ENCODE measurements around the gene UBD. TPM values are rescaled to one million over a fixed set of nuclear protein-coding genes. Genes with fewer than 3 reads are reported as not detected.

The UBD gene
- total and polyA plus RNA-seq, 2 experiments from 2014 or later, result 154 to 158 TPM

- TF ChIP-seq EZH2 (IDR thresholded peaks at IDR 0.05; ENCODE audit: borderline replicate concordance) (no peak), CTCF (IDR thresholded peaks at IDR 0.05; ENCODE audit: poor library complexity) (no peak)
- H3K4me3 ChIP-seq, result no peak overlapping the region
- H3K4me2 ChIP-seq, result no peak overlapping the region
- no peaks in the 10 kb centered on the region for H3K27me3 ChIP-seq
- H3K36me3 ChIP-seq (replicated peaks; ENCODE audit: insufficient read depth, low read depth), result no peaks in the 10 kb centered on the region
- no peak overlapping the region for H2AFZ ChIP-seq
- no peaks in the 10 kb centered on the region for H3K9me2 ChIP-seq (replicated peaks; ENCODE audit: insufficient read depth)
- no peak for DNase-seq (ENCODE audit: low spot score)
- no peaks in the 10 kb centered on the region for H3K4me1 ChIP-seq (ENCODE audit: insufficient read depth)
- no peaks in the 10 kb centered on the region for H4K20me1 ChIP-seq (ENCODE audit: insufficient read depth, poor library complexity, severe bottlenecking)
- H3K27ac ChIP-seq, result no peak overlapping the region
- H3K79me2 ChIP-seq, result no peaks in the 10 kb centered on the region
- H3K9me3 ChIP-seq (ENCODE audit: low read depth), result no peaks in the 10 kb centered on the region
- WGBS (ENCODE audit: low lambda C conversion rate, missing lambda C conversion rate), result 55% methylated on average over 2 of the region's 2 CpGs
Measured at GRCh38 chr6:29532320-29532951, 27.1 kb downstream of the UBD start.

DNA sequence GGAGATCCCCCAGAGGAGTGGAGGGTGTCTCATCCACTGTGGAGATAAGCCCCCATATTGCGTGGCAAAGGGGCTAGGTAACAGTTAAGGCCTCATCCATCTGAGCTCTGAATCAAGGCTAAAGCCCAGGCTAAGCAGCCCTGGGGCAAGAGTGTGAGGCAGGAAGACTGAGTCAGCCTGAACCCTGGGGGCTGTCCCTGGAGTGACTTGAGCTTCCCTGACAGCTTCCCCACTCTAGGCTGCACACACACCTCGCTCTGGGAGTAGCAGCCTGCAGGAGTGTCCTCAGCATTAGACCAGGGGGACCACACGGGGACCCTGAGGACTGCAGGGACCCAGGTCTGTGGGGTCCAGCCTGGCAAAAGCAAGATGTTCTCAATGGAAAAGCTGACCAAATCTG, 27.9 kb downstream of the UBD start:
- H3K27me3 ChIP-seq, result no peaks in the 10 kb centered on the region
- TF ChIP-seq EZH2 (IDR thresholded peaks at IDR 0.05; ENCODE audit: borderline replicate concordance) (no peak), CTCF (IDR thresholded peaks at IDR 0.05; ENCODE audit: poor library complexity) (no peak), EZH2phosphoT487 (IDR thresholded peaks at IDR 0.05; ENCODE audit: low read depth, severe bottlenecking, unreplicated experiment) (no peak)
- H3K4me1 ChIP-seq (ENCODE audit: insufficient read depth), result no peaks in the 10 kb centered on the region
- no peaks in the 10 kb centered on the region for H4K20me1 ChIP-seq (ENCODE audit: insufficient read depth, poor library complexity, severe bottlenecking)
- no peak for DNase-seq (ENCODE audit: low spot score)
- no peaks in the 10 kb centered on the region for H3K36me3 ChIP-seq (replicated peaks; ENCODE audit: insufficient read depth, low read depth)
- no peaks in the 10 kb centered on the region for H3K9me2 ChIP-seq (replicated peaks; ENCODE audit: insufficient read depth)
- H3K9me3 ChIP-seq (ENCODE audit: low read depth), result no peaks in the 10 kb centered on the region
- H3K79me2 ChIP-seq, result no peaks in the 10 kb centered on the region
- no peak overlapping the region for H2AFZ ChIP-seq
- H3K27ac ChIP-seq, result no peak overlapping the region
- 51% methylated on average over 3 of the region's 3 CpGs for WGBS (ENCODE audit: low lambda C conversion rate, missing lambda C conversion rate)
- H3K4me2 ChIP-seq, result no peak overlapping the region
- no peak overlapping the region for H3K4me3 ChIP-seq

DNA sequence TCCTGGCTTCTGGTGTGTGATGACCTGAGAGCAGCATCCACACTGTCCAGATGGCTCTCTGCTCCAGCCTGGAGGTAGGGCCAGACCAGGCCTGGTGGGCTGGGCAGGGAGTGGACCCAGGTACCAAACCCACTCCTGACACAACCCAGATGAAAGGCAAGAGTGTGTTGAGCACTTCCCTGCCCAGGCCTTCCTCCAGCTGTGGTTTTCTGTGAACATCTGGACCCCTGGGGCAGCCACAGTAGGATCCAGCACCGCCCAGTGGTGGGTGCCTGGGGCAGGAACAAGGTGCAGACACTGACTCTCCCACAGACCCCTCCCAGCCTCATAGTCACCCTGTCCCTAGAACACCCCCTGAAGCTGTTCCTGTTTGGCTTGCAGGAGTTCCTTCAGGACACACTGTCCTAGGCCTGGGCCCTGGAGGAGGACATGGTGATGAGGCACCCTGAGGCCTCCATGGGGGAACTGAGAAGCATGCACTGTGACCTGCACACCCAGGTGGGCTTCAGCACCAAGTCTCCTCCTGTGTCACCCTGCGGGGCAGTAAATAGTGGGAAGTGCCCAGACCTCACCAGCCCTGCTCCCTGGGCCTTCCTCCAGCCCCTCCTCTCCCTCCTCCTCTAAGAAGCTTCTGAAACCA, 28.7 kb downstream of the UBD start:
- no peak overlapping the region for H3K4me2 ChIP-seq
- no peak overlapping the region for H3K27ac ChIP-seq
- H3K4me1 ChIP-seq (ENCODE audit: insufficient read depth), result no peaks in the 10 kb centered on the region
- no peak overlapping the region for H3K4me3 ChIP-seq
- no peak for DNase-seq (ENCODE audit: low spot score)
- no peaks in the 10 kb centered on the region for H3K9me2 ChIP-seq (replicated peaks; ENCODE audit: insufficient read depth)
- no peaks in the 10 kb centered on the region for H3K36me3 ChIP-seq (replicated peaks; ENCODE audit: insufficient read depth, low read depth)
- H2AFZ ChIP-seq, result no peak overlapping the region
- no peaks in the 10 kb centered on the region for H4K20me1 ChIP-seq (ENCODE audit: insufficient read depth, poor library complexity, severe bottlenecking)
- TF ChIP-seq EZH2 (IDR thresholded peaks at IDR 0.05; ENCODE audit: borderline replicate concordance), result no peak
- no peak for TF ChIP-seq EZH2phosphoT487 (IDR thresholded peaks at IDR 0.05; ENCODE audit: low read depth, severe bottlenecking, unreplicated experiment)
- no peak for TF ChIP-seq CTCF (IDR thresholded peaks at IDR 0.05; ENCODE audit: poor library complexity)
- H3K79me2 ChIP-seq, result no peaks in the 10 kb centered on the region
- H3K27me3 ChIP-seq, result no peaks in the 10 kb centered on the region
- no peaks in the 10 kb centered on the region for H3K9me3 ChIP-seq (ENCODE audit: low read depth)
- 100% methylated on average over 2 of the region's 2 CpGs for WGBS (ENCODE audit: low lambda C conversion rate, missing lambda C conversion rate)

All from hepatocyte (in vitro differentiated cells).